B cell (primary cell): Measurements from ENCODE around the gene SAMD4A. TPM values are rescaled to one million over a fixed set of nuclear protein-coding genes. Genes with fewer than 3 reads are reported as not detected.

Experiments used
- ATAC-seq: fragments of 200-7000 bp; cut with Tn5 transposase; one replicate; pipeline ENCODE4 v1.10.0; 2021; ENCODE audit warnings: low read depth, mild to moderate bottlenecking, moderate number of reproducible peaks, moderate library complexity
- CTCF ChIA-PET: fragments of 350-600 bp; sonication (Branson Sonifier 250); formaldehyde crosslinking; loops from one replicate; lab custom pipeline; 2021; ENCODE audit warnings: antibody characterized with exemption, inconsistent platforms; lab: Charles Lee
- POLR2A ChIA-PET: fragments of 350-600 bp; sonication (Branson Sonifier 250); formaldehyde crosslinking; loops from one replicate; lab custom pipeline; 2021; ENCODE audit warnings: antibody characterized with exemption; lab: Charles Lee
- DNase-seq: peaks from one replicate; pipeline ENCODE4 v3.0.0; 2013
- H2AFZ ChIP-seq: 2 replicates; pipeline ENCODE4 v1.6.1; 2012; ENCODE audit warnings: mild to moderate bottlenecking, low read depth, low read length; ENCODE audit not compliant: insufficient read depth, poor library complexity, severe bottlenecking
- H3K27ac ChIP-seq, 2 donors: 1 replicate in 1 of 2; 2 replicates in 1 of 2; pipeline ENCODE4 v1.5.1; 2012 to 2013; ENCODE audit warnings: low read length in 2 of 2, mild to moderate bottlenecking in 2 of 2, moderate library complexity in 1 of 2
- H3K27me3 ChIP-seq, 4 experiments: fragments of 200-600 bp in 1 of 4; sonication (generic) in 1 of 4; replicated peaks in 1 of 4; 1 replicate in 2 of 4; 2 replicates in 2 of 4; pipeline versions ENCODE4 v1.6.1 to v1.7.0; 2013 to 2016; ENCODE audit warnings: low read length in 3 of 4, mild to moderate bottlenecking in 2 of 4, mixed read lengths in 1 of 4, moderate library complexity in 1 of 4; ENCODE audit not compliant: insufficient read depth in 4 of 4, control insufficient read depth in 3 of 4; ENCODE audit errors: control extremely low read depth in 1 of 4
- H3K36me3 ChIP-seq, 2 experiments: replicated peaks in 1 of 2; 1 replicate in 1 of 2; 2 replicates in 1 of 2; pipeline versions ENCODE4 v1.6.1 to v1.7.1; 2013; ENCODE audit warnings: low read length in 1 of 2; ENCODE audit not compliant: insufficient read depth in 2 of 2, control insufficient read depth in 1 of 2; ENCODE audit errors: control extremely low read depth in 1 of 2, extremely low read depth in 1 of 2
- H3K4me1 ChIP-seq, 2 donors: fragments of 200-600 bp in 1 of 2; sonication (generic) in 1 of 2; 1 replicate in 1 of 2; 2 replicates in 1 of 2; pipeline versions ENCODE4 v1.5.1 to v1.6.1; 2013 to 2017; ENCODE audit warnings: low read length in 2 of 2; ENCODE audit not compliant: control insufficient read depth in 2 of 2, insufficient read depth in 2 of 2
- H3K4me2 ChIP-seq: replicated peaks from 2 replicates; pipeline ENCODE3; 2012; ENCODE audit warnings: mild to moderate bottlenecking, low read depth, low read length; ENCODE audit not compliant: poor library complexity, severe bottlenecking
- H3K4me3 ChIP-seq, 5 experiments: fragments of 200-600 bp in 1 of 5; sonication (generic) in 1 of 5; 1 replicate in 3 of 5; 2 replicates in 2 of 5; pipeline versions ENCODE4 v1.5.1 to v1.7.0; 2011 to 2016; ENCODE audit warnings: low read length in 4 of 5, mild to moderate bottlenecking in 4 of 5, low read depth in 2 of 5, control low read depth in 1 of 5, moderate library complexity in 1 of 5; ENCODE audit not compliant: insufficient read depth in 1 of 5; ENCODE audit errors: control extremely low read depth in 1 of 5, extremely low read depth in 1 of 5
- H3K79me2 ChIP-seq: fragments of 200-600 bp; sonication (generic); one replicate; pipeline ENCODE4 v1.6.0; 2016; ENCODE audit warnings: low read length; ENCODE audit not compliant: control insufficient read depth, insufficient read depth
- H3K9ac ChIP-seq: fragments of 200-600 bp; sonication (generic); 2 replicates; pipeline ENCODE4 v1.6.1; 2017; ENCODE audit warnings: mild to moderate bottlenecking, low read length, moderate library complexity
- H3K9me3 ChIP-seq, 3 donors: one replicate each; pipeline versions ENCODE4 v1.6.1 to v1.7.1; 2013; ENCODE audit warnings: low read length in 2 of 3; ENCODE audit not compliant: control insufficient read depth in 2 of 3, insufficient read depth in 1 of 3; ENCODE audit errors: control extremely low read depth in 1 of 3
- H4K20me1 ChIP-seq: 2 replicates; pipeline ENCODE4 v1.6.0; 2012; ENCODE audit warnings: mild to moderate bottlenecking, low read length; ENCODE audit not compliant: insufficient read depth, control insufficient read depth, poor library complexity, severe bottlenecking
- H3K27ac Mint-ChIP-seq: one replicate; pipeline ENCODE4 v1.8.0; 2021; ENCODE audit warnings: mixed read lengths
- H3K27me3 Mint-ChIP-seq: one replicate; pipeline ENCODE4 v1.8.0; 2021; ENCODE audit warnings: mixed read lengths
- H3K4me1 Mint-ChIP-seq: one replicate; pipeline ENCODE4 v1.8.0; 2021; ENCODE audit warnings: mixed read lengths
- H3K4me3 Mint-ChIP-seq: one replicate; pipeline ENCODE4 v1.8.0; 2021; ENCODE audit warnings: mixed read lengths
- H3K9me3 Mint-ChIP-seq: one replicate; pipeline ENCODE4 v1.8.0; 2022; ENCODE audit warnings: mixed read lengths; ENCODE audit not compliant: insufficient read depth
- EZH2 ChIP-seq: IDR thresholded peaks from 2 replicates; pipeline ENCODE4 v1.6.1; 2012; ENCODE audit warnings: borderline replicate concordance, low read depth, mild to moderate bottlenecking, moderate library complexity, low read length; ENCODE audit not compliant: insufficient read depth, poor library complexity, severe bottlenecking
- WGBS: methylation state at CpG from one replicate; pipeline ENCODE4 v1.1.5; 2013; ENCODE audit warnings: missing lambda C conversion rate; ENCODE audit not compliant: insufficient coverage; 5-methylcytosine and 5-hydroxymethylcytosine counted together
- intact Hi-C: fragments of 100-400 bp; cut with micrococcal nuclease; formaldehyde crosslinking; loops from one replicate; pipeline ENCODE4 v1.10.0; 2022
- polyA plus RNA-seq: library from polyadenylated mRNA; depleted of rRNA; stranded (reverse); fragments of >200 nt; gene quantifications from 2 replicates; pipeline ENCODE4 v1.2.3, GENCODE V29; 2012
- total RNA-seq, 2 donors: library from RNA; stranded (reverse); fragments of 120-200 nt in 1 of 2; gene quantifications; 1 replicate in 1 of 2; 2 replicates in 1 of 2; pipeline versions ENCODE4 v1.2.3 to v1.2.4, GENCODE V29; 2013 to 2022
- TF ChIP-seq, protein P1 (sequence below): fragments of 200-600 bp; IDR thresholded peaks from one replicate; pipeline ENCODE4 v1.8.0; 2022; ENCODE audit warnings: antibody characterized with exemption, mild to moderate bottlenecking

Gene SAMD4A
- total and polyA plus RNA-seq, 2 donors (not counting 1 experiment from before 2014, with no cell fraction given) = 5.7 to 13.7 TPM

DNA sequence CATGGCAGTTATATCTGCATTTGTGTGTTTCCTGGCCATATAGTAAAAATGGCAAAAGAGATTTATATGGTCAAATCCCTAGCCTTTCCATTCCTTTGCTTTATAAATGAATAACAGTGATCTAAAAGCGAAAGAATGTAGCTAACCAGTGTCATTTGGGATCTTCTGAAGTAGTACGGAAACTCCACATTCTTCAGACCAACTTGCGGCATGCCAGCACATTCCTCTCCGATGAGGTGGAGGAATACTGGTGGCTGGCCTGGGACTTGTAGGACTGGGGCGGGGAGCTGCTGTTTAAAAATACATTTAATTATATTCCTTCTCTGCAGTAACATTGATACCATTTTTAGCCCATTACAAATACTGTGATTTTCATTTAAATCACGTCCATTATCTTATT lies 85.3 kb downstream of the SAMD4A start:
- H3K27me3 ChIP-seq = no peaks in the 10 kb centered on the region
- peaks cover 28% of the 10 kb centered on the region for H3K79me2 ChIP-seq
- no peak for ATAC-seq
- no peak overlapping the region for H2AFZ ChIP-seq
- peaks cover 4% of the 10 kb centered on the region in 2 donors for H3K4me1 ChIP-seq
- no peak overlapping the region for H3K9ac ChIP-seq
- Mint-ChIP-seq H3K9me3 (no peaks in the 10 kb centered on the region), H3K4me3 (no peak overlapping the region), H3K27me3 (no peaks in the 10 kb centered on the region), H3K4me1 (peaks cover 6% of the 10 kb centered on the region), H3K27ac (no peak overlapping the region)
- ChIA-PET POLR2A (no interaction called here), CTCF (interaction anchor here (0.7 to 1.4 kb wide), 2 partner anchors 10 to 122 kb away, joined by 3 to 4 read pairs; no protein-coding TSS in a partner anchor)
- H4K20me1 ChIP-seq = no peaks in the 10 kb centered on the region
- DNase-seq = no peak
- H3K27ac ChIP-seq = no peak overlapping the region
- H3K4me3 ChIP-seq = no peak overlapping the region
- intact Hi-C loops = no loop called here
- no CpG with 5 or more reads among the region's 6 CpGs for WGBS
- no peaks in the 10 kb centered on the region for H3K36me3 ChIP-seq
- no peak overlapping the region for H3K4me2 ChIP-seq
- no peaks in the 10 kb centered on the region for H3K9me3 ChIP-seq
- TF ChIP-seq EZH2 = no peak
- TF ChIP-seq, protein P1, sequence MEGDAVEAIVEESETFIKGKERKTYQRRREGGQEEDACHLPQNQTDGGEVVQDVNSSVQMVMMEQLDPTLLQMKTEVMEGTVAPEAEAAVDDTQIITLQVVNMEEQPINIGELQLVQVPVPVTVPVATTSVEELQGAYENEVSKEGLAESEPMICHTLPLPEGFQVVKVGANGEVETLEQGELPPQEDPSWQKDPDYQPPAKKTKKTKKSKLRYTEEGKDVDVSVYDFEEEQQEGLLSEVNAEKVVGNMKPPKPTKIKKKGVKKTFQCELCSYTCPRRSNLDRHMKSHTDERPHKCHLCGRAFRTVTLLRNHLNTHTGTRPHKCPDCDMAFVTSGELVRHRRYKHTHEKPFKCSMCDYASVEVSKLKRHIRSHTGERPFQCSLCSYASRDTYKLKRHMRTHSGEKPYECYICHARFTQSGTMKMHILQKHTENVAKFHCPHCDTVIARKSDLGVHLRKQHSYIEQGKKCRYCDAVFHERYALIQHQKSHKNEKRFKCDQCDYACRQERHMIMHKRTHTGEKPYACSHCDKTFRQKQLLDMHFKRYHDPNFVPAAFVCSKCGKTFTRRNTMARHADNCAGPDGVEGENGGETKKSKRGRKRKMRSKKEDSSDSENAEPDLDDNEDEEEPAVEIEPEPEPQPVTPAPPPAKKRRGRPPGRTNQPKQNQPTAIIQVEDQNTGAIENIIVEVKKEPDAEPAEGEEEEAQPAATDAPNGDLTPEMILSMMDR = no peak

DNA sequence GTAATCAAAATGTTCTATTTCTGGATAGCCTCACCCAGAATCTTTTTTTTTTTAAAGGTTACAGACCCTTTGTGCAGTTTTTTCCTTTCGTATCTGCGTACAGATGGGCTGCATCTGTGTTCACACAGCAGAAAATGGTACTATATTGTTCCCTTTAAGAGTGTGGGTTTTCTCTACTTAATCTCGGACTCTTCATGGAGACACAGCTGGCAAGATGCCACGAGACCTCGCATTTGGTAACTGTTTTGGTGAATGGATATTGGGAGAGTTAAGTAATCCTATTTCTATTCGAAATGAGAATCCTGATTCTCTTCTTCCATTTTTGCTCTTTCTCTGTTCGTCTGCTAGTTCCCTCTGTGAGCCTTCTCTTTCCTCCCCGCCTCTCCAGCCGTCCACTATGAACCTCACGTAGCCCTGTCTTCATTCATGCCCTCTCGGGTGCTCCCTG lies 85.7 kb downstream of the SAMD4A start:
- peaks cover 27% of the 10 kb centered on the region for H3K79me2 ChIP-seq
- no peaks in the 10 kb centered on the region for H3K9me3 ChIP-seq
- H3K4me3 Mint-ChIP-seq = no peak overlapping the region
- H2AFZ ChIP-seq = no peak overlapping the region
- H3K9ac ChIP-seq = no peak overlapping the region
- ATAC-seq (no peak), DNase-seq (no peak)
- H4K20me1 ChIP-seq = no peaks in the 10 kb centered on the region
- ChIA-PET POLR2A (no interaction called here), CTCF (interaction anchor here (0.7 to 1.4 kb wide), 2 partner anchors 10 to 123 kb away, joined by 3 to 4 read pairs; no protein-coding TSS in a partner anchor)
- H3K4me1 ChIP-seq = peaks cover 4% of the 10 kb centered on the region in 2 donors
- H3K9me3 Mint-ChIP-seq = no peaks in the 10 kb centered on the region
- 95% methylated on average over 8 of the region's 11 CpGs for WGBS
- no peak overlapping the region for H3K27ac ChIP-seq
- no peak overlapping the region for H3K4me2 ChIP-seq
- no peaks in the 10 kb centered on the region for H3K36me3 ChIP-seq
- H3K4me1 Mint-ChIP-seq = peaks cover 6% of the 10 kb centered on the region
- H3K27ac Mint-ChIP-seq = no peak overlapping the region
- intact Hi-C loops = no loop called here
- H3K27me3 ChIP-seq = no peaks in the 10 kb centered on the region
- H3K27me3 Mint-ChIP-seq = no peaks in the 10 kb centered on the region
- TF ChIP-seq, protein P1 = no peak
- no peak for TF ChIP-seq EZH2
- no peak overlapping the region for H3K4me3 ChIP-seq
